Measurements from ENCODE around the gene TPP1. TPM values are rescaled to one million over a fixed set of nuclear protein-coding genes. Genes with fewer than 3 reads are reported as not detected.

TPP1 gene
- total and polyA plus RNA-seq, 4 experiments from 2014 or later: 103 to 198 (median 169) TPM

DNA sequence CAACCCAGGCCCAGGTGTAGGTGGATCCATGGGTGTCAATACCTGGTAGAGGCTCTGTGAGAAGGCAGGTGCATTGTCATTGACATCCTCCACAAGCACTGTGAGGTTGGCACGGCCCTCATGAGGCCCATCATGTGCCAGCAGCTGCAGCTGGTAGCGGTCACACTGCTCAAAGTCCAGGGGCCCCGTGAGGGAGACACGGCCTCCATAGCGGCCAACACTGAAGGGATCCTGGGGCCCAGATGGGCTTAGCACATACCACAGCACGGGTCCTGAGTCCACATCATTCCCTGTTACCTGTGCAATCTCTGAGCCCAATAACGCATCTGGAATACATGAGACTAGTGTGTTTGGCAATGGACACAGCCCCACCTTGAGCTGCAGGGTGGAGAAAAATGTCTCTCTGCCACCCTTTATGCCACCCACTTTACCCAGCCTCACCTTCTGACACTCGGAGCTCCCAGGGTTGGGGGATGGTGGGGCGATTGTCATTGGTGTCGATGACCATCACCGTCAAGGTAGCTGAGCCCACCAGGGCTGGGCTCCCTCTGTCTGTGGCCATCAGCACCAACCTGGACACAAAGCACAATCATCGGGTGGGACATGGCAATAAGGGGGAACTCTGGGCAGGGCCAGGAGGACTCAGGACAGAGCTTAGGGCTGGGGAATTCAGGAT lies 6.1 kb upstream of the TPP1 start:
- H3K4me1 ChIP-seq (ENCODE audit: insufficient read depth, low read length): peaks cover 15% of the 10 kb centered on the region
- no peaks in the 10 kb centered on the region for H3K9me3 ChIP-seq (ENCODE audit: control insufficient read depth in 1 of 2, low read length in 2 of 2)
- no peak overlapping the region for H3K4me3 Mint-ChIP-seq
- H3K36me3 ChIP-seq (ENCODE audit: insufficient read depth, low read length): no peaks in the 10 kb centered on the region
- H3K27ac ChIP-seq (ENCODE audit: low read depth, low read length): no peak overlapping the region
- DNase-seq: no peak
- no peaks in the 10 kb centered on the region for H3K9me3 Mint-ChIP-seq
- ChIA-PET CTCF (ENCODE audit: partially characterized antibody) (interaction anchor here (1.5 kb wide), 1 partner anchor 22 kb away, joined by 4 read pairs; no protein-coding TSS in a partner anchor), POLR2A (ENCODE audit: partially characterized antibody) (interaction anchor here (3.7 kb wide), 1 partner anchor 13 kb away, joined by 18 read pairs; the partner anchor contains the start of gene TAF10)
- peaks cover 0 to 8% of the 10 kb centered on the region in 2 donors for H3K36me3 Mint-ChIP-seq
- no peaks in the 10 kb centered on the region for H3K27me3 Mint-ChIP-seq
- intact Hi-C loops (cut with micrococcal nuclease): no loop called here
- no peaks in the 10 kb centered on the region for H3K27me3 ChIP-seq (ENCODE audit: insufficient read depth, low read length)
- no peak overlapping the region for H3K4me3 ChIP-seq (ENCODE audit: low read length in 2 of 2)
- H3K4me1 Mint-ChIP-seq: peaks cover 8 to 19% (median 13%) of the 10 kb centered on the region in 4 donors
- H3K27ac Mint-ChIP-seq: peak overlapping the region in 1 of 7 donors; percentile 15

GRCh38 chr11:6623391-6624363 lies 4.5 kb upstream of the TPP1 start:
- Histone ChIP-seq H3K36me3 (ENCODE audit: insufficient read depth, low read length) (no peaks in the 10 kb centered on the region), H3K9me3 (ENCODE audit: control insufficient read depth in 1 of 2, low read length in 2 of 2) (no peaks in the 10 kb centered on the region), H3K4me3 (ENCODE audit: low read length in 2 of 2) (no peak overlapping the region), H3K4me1 (ENCODE audit: insufficient read depth, low read length) (peaks cover 24% of the 10 kb centered on the region), H3K27me3 (ENCODE audit: insufficient read depth, low read length) (no peaks in the 10 kb centered on the region), H3K27ac (ENCODE audit: low read depth, low read length) (no peak overlapping the region)
- ChIA-PET POLR2A (ENCODE audit: partially characterized antibody) (interaction anchor here (3.7 kb wide), 1 partner anchor 11 kb away, joined by 18 read pairs; the partner anchor contains the start of gene TAF10), CTCF (ENCODE audit: partially characterized antibody) (interaction anchor here (1.4 to 4.4 kb wide), 4 partner anchors 11 to 60 kb away, joined by 4 to 17 read pairs (median 11); partner anchors contain the start of genes MRPL17 and TAF10)
- H3K4me3 Mint-ChIP-seq: no peak overlapping the region
- no peak for DNase-seq
- peaks cover 0 to 8% of the 10 kb centered on the region in 2 donors for H3K36me3 Mint-ChIP-seq
- no peak overlapping the region for H3K27ac Mint-ChIP-seq
- intact Hi-C loops (cut with micrococcal nuclease): no loop called here
- peaks cover 8 to 19% (median 13%) of the 10 kb centered on the region in 4 donors for H3K4me1 Mint-ChIP-seq
- no peaks in the 10 kb centered on the region for H3K9me3 Mint-ChIP-seq
- H3K27me3 Mint-ChIP-seq: no peaks in the 10 kb centered on the region

- no peaks in the 10 kb centered on the region for H3K9me3 Mint-ChIP-seq
- H3K36me3 Mint-ChIP-seq: peaks cover 0 to 8% of the 10 kb centered on the region in 2 donors
- ChIA-PET POLR2A (ENCODE audit: partially characterized antibody) (interaction anchor here (1.1 to 3.7 kb wide), 4 partner anchors 10 to 61 kb away, joined by 5 to 25 read pairs (median 12); partner anchors contain the start of genes MRPL17 and TAF10), CTCF (ENCODE audit: partially characterized antibody) (interaction anchor here (0.7 to 4.4 kb wide), 6 partner anchors 10 to 83 kb away, joined by 3 to 17 read pairs (median 4); partner anchors contain the start of genes MRPL17 and TAF10)
- Histone ChIP-seq H3K27ac (ENCODE audit: low read depth, low read length) (no peak overlapping the region), H3K36me3 (ENCODE audit: insufficient read depth, low read length) (no peaks in the 10 kb centered on the region), H3K27me3 (ENCODE audit: insufficient read depth, low read length) (no peaks in the 10 kb centered on the region), H3K9me3 (ENCODE audit: control insufficient read depth in 1 of 2, low read length in 2 of 2) (no peaks in the 10 kb centered on the region), H3K4me3 (ENCODE audit: low read length in 2 of 2) (no peak overlapping the region), H3K4me1 (ENCODE audit: insufficient read depth, low read length) (peaks cover 28% of the 10 kb centered on the region)
- intact Hi-C loops (cut with micrococcal nuclease): no loop called here
- H3K4me3 Mint-ChIP-seq: no peak overlapping the region
- DNase-seq: no peak
- H3K4me1 Mint-ChIP-seq: peaks cover 3 to 8% (median 5%) of the 10 kb centered on the region in 4 donors
- no peaks in the 10 kb centered on the region for H3K27me3 Mint-ChIP-seq
- H3K27ac Mint-ChIP-seq: no peak overlapping the region
Measured at GRCh38 chr11:6622261-6623171, 3.3 kb upstream of the TPP1 start.

DNA sequence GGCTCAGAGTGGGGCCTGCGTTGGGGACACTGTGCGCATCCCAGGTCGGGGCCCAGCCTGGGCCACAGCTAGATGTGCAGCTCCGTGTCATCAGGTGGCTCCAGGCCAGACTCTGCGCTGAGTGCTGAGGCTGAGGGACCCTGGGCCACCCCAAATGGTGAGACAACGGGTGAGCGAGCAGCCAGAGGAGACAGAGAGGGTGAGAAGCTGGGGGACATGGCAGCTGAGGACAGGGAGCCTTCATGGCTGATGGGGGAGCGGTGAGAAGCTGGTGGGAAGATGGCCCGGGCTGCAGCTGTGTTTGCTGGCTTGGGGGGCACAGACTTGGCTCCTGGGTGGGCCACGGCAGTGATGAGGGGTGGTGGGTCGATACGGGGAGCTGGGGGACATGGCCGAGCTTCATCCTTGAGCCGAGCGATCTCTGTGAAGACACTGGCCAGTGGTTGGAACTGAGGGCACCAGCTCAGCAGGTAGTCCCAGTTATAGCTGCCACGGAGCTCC lies 2.5 kb upstream of the TPP1 start:
- Mint-ChIP-seq H3K36me3 (peaks cover 0 to 8% of the 10 kb centered on the region in 2 donors), H3K4me1 (peaks cover 0 to 7% (median 4%) of the 10 kb centered on the region in 4 donors), H3K27ac (no peak overlapping the region), H3K27me3 (no peaks in the 10 kb centered on the region), H3K4me3 (no peak overlapping the region), H3K9me3 (no peaks in the 10 kb centered on the region)
- no peaks in the 10 kb centered on the region for H3K9me3 ChIP-seq (ENCODE audit: control insufficient read depth in 1 of 2, low read length in 2 of 2)
- no peak for DNase-seq
- no peaks in the 10 kb centered on the region for H3K36me3 ChIP-seq (ENCODE audit: insufficient read depth, low read length)
- H3K27me3 ChIP-seq (ENCODE audit: insufficient read depth, low read length): no peaks in the 10 kb centered on the region
- no peak overlapping the region for H3K4me3 ChIP-seq (ENCODE audit: low read length in 2 of 2)
- H3K4me1 ChIP-seq (ENCODE audit: insufficient read depth, low read length): peaks cover 29% of the 10 kb centered on the region
- intact Hi-C loops (cut with micrococcal nuclease): no loop called here
- ChIA-PET POLR2A (ENCODE audit: partially characterized antibody) (interaction anchor here (0.7 to 2.2 kb wide), 6 partner anchors 9 to 61 kb away, joined by 3 to 25 read pairs (median 4); partner anchors contain the start of genes MRPL17 and TAF10), CTCF (ENCODE audit: partially characterized antibody) (interaction anchor here (0.7 to 4.4 kb wide), 7 partner anchors 9 to 84 kb away, joined by 3 to 17 read pairs (median 4); partner anchors contain the start of genes MRPL17 and TAF10)
- H3K27ac ChIP-seq (ENCODE audit: low read depth, low read length): no peak overlapping the region

DNA sequence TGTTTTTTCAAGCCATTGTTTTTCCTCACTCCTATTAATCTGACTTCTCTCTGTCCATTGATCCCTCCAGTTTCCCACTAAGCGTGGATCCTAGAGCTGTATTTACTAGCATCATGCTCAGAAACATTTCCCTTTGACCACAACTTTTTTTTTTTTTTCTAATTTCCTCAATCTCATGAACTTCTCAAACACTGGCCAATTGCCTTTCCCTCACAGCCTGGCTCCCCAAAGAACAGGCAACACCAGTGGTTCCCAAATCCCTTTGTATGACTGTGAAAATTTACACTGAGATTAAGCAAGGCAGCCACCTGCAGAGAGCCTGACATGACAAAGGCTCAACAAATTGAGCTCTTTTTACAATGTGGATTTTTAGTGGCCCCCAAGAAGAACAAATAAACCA lies 1.4 kb upstream of the TPP1 start:
- DNase-seq: no peak
- Mint-ChIP-seq H3K27ac (no peak overlapping the region), H3K27me3 (no peaks in the 10 kb centered on the region), H3K4me3 (no peak overlapping the region), H3K4me1 (peaks cover 5 to 9% (median 7%) of the 10 kb centered on the region in 4 donors), H3K36me3 (peaks cover 5 to 9% of the 10 kb centered on the region in 2 donors), H3K9me3 (no peaks in the 10 kb centered on the region)
- H3K27ac ChIP-seq (ENCODE audit: low read depth, low read length): no peak overlapping the region
- no peaks in the 10 kb centered on the region for H3K9me3 ChIP-seq (ENCODE audit: control insufficient read depth in 1 of 2, low read length in 2 of 2)
- H3K27me3 ChIP-seq (ENCODE audit: insufficient read depth, low read length): no peaks in the 10 kb centered on the region
- peaks cover 2% of the 10 kb centered on the region for H3K36me3 ChIP-seq (ENCODE audit: insufficient read depth, low read length)
- peaks cover 29% of the 10 kb centered on the region for H3K4me1 ChIP-seq (ENCODE audit: insufficient read depth, low read length)
- no peak overlapping the region for H3K4me3 ChIP-seq (ENCODE audit: low read length in 2 of 2)
- ChIA-PET POLR2A (ENCODE audit: partially characterized antibody) (interaction anchor here (0.9 to 2.2 kb wide), 6 partner anchors 8 to 54 kb away, joined by 3 to 25 read pairs (median 4); partner anchors contain the start of genes ILK and TAF10), CTCF (ENCODE audit: partially characterized antibody) (interaction anchor here (1.1 to 4.4 kb wide), 5 partner anchors 8 to 63 kb away, joined by 4 to 17 read pairs (median 7); partner anchors contain the start of genes MRPL17 and TAF10)
- intact Hi-C loops (cut with micrococcal nuclease): no loop called here

Data from CD4-positive, alpha-beta memory T cell (primary cell).